MG63 (cell line): Measurements from ENCODE around the gene PFKP. TPM values are rescaled to one million over a fixed set of nuclear protein-coding genes. Genes with fewer than 3 reads are reported as not detected.

Experiments used
- DNase-seq: peaks from one replicate; pipeline ENCODE4 v3.0.0-alpha.2; 2020
- H3K27me3 ChIP-seq: fragments of 250-450 bp; sonication (Bioruptor Pico); 2 replicates; pipeline ENCODE4 v1.5.1; 2020; ENCODE audit warnings: mild to moderate bottlenecking, moderate library complexity
- H3K36me3 ChIP-seq: fragments of 250-450 bp; sonication (Bioruptor Pico); 2 replicates; pipeline ENCODE4 v1.5.1; 2020; ENCODE audit warnings: mild to moderate bottlenecking, moderate library complexity
- H3K4me3 ChIP-seq: fragments of 250-450 bp; sonication (Bioruptor Pico); 2 replicates; pipeline ENCODE4 v1.5.1; 2020; ENCODE audit warnings: mild to moderate bottlenecking, moderate library complexity
- H3K9me3 ChIP-seq: fragments of 250-450 bp; sonication (Bioruptor Pico); 2 replicates; pipeline ENCODE4 v1.5.1; 2020; ENCODE audit warnings: mild to moderate bottlenecking, moderate library complexity
- total RNA-seq: library from RNA; depleted of rRNA; stranded (reverse); fragments of >200 nt; shearing (Covaris generic); gene quantifications from 2 replicates; pipeline ENCODE4 v1.2.3, GENCODE V29; 2014; ENCODE audit warnings: low replicate concordance

PFKP gene
- total RNA-seq, 1 experiment from 2014 or later, result 183 TPM

DNA sequence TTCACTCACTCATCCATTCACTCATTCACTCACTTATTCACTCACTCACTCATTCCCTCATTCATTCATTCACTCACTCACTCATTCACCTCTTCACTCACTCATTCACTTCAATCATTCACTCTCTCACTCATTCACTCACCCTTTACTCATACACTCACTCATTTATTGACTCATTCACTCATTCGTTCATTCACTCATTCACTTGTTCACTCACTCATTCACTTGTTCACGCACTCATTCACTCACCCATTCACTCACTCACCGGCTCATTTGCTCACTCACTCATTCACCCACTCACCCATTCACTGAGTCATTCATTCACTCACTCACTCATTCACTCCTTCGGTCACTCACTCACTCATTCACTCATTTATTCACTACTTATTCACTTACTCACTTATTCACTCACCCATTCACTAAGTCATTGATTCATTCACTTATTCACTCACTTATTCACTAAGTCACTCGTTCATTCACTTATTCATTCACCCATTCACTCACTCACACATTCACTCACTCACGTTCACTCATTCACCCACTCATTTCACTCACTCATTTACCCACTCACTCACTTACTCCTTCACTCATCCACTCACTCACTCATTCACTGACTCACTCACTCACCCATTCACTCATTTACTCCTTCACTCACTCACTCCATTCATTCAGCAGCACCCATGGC lies 4.7 kb upstream of the PFKP start:
- DNase-seq, result no peak
- no peak overlapping the region for H3K4me3 ChIP-seq
- no peaks in the 10 kb centered on the region for H3K27me3 ChIP-seq
- H3K36me3 ChIP-seq, result no peaks in the 10 kb centered on the region
- H3K9me3 ChIP-seq, result no peaks in the 10 kb centered on the region

DNA sequence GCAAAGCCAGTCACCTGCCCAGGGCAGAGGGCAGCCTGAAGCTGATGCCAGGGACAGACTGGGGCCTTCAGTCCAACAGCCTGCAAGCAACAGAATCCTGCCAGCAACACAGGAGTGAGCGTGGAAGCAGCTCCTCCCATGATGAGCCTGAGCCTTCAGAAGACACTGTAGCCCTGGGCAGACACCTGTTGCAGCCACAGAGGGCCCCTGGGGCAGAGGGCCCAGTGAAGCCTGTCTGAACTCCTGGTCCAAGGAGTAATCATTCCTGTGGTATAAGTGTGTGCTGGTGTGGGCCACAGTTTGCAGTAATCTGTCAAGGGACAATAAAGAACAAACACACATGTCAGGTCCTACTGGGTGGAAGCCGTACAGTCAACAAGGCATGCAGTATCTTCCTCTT lies 2.9 kb upstream of the PFKP start:
- Histone ChIP-seq H3K27me3 (no peaks in the 10 kb centered on the region), H3K4me3 (no peak overlapping the region), H3K9me3 (no peaks in the 10 kb centered on the region), H3K36me3 (peaks cover 3% of the 10 kb centered on the region)
- no peak for DNase-seq

DNA sequence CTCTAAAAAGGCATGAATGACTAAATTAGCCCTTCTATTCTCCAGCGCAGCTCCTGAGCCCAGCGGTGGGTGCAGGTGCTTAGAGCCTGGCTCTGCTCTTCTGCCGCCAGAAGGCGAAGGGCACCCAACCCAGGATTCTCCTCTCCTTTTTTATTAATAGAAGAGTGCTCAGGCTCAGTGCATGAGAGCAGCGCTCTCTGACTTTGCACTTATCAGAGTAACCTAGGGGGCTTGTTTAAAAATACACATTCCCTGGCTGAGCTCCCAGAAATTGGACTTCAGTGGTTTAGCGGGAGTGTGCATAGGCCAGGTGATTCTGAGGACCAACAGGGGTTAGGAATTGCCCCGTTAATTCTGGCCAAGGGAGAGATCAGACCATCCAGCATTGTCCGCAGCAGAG lies 1.7 kb upstream of the PFKP start:
- DNase-seq, result no peak
- H3K9me3 ChIP-seq, result no peaks in the 10 kb centered on the region
- peaks cover 15% of the 10 kb centered on the region for H3K36me3 ChIP-seq
- no peak overlapping the region for H3K4me3 ChIP-seq
- H3K27me3 ChIP-seq, result no peaks in the 10 kb centered on the region

DNA sequence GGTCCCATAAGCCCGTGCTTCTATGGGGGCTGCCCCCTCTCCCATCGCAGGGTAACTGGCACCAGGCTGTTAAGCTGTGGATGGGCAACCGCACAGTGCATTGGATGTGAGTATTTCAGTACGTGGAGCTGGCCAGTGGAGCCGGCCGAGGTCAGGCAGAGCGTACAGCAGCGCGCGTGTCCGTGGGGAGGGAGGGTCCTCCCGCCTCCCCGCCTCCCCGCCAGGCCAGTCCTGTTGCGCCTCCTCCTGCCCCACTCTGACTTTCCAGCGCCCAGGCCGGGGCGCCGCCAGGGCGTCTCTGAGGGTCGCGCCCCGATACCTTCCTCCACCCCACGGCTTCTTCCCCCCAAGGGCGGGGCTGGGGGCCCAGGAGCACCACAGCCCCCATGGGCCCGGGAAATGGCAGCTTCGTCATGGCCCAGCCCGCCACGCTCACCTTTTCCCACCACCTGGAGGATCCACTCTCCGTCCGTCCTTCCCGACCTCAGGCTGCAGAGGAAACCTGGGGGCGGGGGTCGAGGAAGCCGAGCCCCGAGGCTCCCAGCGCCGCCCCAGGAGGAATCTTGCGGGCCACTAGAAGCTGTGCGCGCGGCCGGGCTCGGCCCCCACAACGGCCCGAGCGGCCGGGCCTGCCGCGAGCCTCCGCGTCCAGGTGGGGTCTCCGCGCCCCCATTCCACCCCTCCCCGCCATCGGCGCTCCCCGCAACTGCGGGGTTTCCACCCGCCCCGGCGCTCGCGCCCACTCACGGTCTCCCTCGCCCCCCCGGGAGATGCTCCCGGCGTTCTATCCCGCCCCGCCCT lies 831 bp upstream of the PFKP start:
- peaks cover 21% of the 10 kb centered on the region for H3K36me3 ChIP-seq
- H3K9me3 ChIP-seq, result no peaks in the 10 kb centered on the region
- peak overlapping the region; percentile 92 for H3K4me3 ChIP-seq
- no peaks in the 10 kb centered on the region for H3K27me3 ChIP-seq
- no peak for DNase-seq

DNA sequence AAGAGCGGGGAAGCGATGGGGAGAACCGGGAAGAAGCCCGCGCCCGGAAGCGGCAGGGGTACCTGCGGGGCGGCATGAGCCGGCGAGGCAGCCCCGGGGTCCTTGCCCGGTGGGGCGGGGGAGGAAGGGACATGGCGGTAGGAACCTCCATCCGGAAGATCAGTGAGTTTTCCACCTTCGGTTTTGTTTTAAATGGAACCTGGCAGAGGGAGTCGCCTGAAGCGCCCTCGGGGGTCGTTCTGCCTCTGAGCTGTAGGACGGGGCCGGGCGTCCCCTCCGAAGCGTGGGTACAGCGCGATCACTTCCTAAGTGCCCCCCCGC lies 471 bp downstream of the PFKP start:
- Histone ChIP-seq H3K4me3 (peak overlapping the region; percentile 92), H3K9me3 (no peaks in the 10 kb centered on the region), H3K36me3 (peaks cover 33% of the 10 kb centered on the region), H3K27me3 (no peaks in the 10 kb centered on the region)
- no peak for DNase-seq

DNA sequence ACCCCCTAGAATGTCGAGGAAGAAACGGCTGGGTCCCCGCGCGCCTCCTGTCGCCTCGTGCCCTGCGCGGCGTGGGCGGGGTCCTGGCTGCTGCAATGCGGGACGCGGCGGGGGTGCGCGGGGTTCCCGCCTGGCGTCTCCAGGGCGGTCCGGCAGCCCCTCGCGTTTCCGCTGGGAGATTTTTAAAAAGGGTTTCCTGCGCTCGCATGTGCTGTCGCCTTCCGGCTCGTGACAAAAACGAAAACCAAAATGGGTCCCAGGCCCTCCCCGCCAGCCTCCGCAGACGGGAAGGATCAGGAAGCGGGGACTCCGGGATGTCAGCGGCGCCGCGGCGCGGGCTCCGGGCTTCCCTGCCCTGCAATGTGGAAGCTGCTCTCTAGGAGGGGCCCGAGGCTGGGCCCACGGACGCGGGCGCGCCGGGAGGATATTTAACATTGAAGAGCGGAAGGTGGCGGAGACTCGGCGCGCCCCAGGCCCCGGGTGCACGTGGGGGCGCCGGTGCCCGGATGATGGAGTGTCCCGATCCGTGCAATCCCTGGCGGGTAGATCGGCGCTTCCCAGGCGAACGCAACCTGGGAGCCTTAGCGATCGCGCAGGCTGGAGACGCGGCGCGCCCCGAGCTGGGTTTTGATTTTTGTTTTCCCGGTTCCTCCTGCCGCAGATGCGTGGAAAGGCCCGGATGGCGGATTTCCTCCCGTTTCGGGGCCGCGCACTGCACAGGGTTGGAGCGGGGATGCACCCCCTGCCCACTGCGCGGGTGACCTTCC lies 1.0 kb downstream of the PFKP start:
- Histone ChIP-seq H3K9me3 (no peaks in the 10 kb centered on the region), H3K36me3 (peaks cover 34% of the 10 kb centered on the region), H3K27me3 (no peaks in the 10 kb centered on the region), H3K4me3 (peak overlapping the region; percentile 92)
- DNase-seq, result peak; percentile 65

DNA sequence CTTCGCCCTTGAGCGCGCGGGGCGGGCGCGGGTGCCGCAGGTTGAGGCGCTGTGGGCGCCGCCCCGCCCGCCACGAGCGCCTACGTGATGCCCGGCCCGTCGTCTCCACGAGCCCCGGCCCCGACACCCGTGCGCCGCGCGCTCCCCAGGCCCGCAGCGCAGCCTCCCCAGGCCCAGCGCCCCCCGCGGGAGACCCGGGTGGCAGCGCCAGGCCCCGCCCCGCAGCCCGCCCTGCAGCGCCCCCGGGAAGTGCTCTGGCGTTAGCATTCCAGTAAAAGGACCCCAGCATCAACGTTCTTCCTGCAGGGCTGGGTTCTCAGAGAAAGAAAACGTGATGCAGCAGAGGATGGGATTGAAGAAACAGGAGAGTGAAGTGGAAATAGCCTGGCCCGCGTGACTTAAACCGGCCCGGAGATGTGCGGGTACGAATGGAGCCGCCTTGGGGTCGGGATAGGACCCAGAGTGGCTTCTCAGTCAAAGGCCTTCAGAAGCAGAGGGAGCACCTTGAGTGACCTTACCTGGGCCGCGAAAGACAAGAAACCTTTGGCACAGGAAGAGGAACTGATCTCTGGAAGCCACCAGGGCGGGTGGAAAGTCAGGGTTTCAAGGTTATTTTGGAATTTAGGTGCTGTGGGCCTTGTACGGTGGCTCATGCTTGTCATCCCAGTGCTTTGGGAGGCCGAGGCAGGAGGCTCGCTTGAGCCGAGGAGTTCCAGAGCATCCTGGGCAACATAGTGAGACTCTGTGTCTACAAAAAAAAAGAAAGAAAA lies 1.8 kb downstream of the PFKP start:
- Histone ChIP-seq H3K4me3 (peak overlapping the region; percentile 92), H3K36me3 (peaks cover 38% of the 10 kb centered on the region), H3K9me3 (no peaks in the 10 kb centered on the region), H3K27me3 (no peaks in the 10 kb centered on the region)
- peak; percentile 33 for DNase-seq

DNA sequence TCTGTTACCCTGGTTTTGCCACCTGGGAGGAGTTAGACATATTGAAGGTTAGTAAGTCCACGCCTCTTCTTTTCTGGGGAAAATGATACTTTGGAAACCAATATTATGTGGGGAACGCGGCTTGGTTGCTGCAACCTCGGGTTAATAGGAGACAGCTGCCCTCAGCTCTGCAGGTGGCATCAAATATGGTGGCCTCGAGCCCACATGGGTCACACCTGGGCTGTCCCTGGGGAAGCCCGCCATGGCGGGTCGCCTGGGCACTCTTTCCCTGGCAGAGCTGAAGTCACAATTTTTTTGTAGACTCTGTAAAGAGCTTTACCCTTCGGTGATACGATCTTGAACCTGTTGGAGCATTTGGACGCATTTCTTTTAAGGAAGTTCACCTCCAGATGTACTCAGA lies 2.5 kb downstream of the PFKP start:
- Histone ChIP-seq H3K36me3 (peaks cover 38% of the 10 kb centered on the region), H3K4me3 (no peak overlapping the region), H3K9me3 (no peaks in the 10 kb centered on the region), H3K27me3 (no peaks in the 10 kb centered on the region)
- no peak for DNase-seq

DNA sequence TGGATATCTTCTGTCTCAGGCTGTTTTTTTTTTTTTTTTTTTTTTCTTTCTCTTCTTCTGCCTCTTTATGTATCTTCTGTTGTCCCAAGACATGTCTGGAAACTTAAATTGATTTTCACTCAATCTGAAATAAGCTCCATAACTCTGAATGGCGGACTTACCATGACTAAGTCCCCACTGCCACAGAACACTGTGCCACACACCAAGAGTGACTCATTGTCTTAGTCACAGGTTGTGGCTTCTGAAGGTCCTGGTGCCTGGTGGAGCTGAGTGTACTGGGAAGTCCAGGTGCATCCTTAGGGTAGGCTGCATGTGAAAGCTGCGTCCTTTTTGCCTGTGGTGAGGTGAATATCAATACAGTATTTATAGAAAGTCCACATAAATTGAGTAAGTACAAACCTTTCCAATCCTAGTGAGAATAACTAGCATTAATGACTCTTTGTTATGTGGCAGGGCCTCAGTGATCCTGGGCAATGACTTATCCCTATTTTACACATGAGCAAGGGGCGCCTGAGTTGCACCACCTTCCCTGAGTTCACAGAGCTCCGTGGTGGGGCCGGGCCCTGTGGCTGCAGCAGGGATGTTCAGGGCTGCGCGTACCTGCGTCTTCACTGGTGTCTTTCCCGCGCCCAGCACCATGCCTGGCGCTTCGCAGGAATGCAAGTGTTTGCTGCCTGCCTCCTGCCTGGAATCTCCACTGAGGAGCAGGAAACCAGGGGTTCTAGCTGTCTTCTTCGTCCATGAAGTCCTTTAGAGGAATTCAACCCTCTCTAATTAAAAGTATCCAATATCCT lies 4.3 kb downstream of the PFKP start:
- H3K4me3 ChIP-seq, result no peak overlapping the region
- H3K27me3 ChIP-seq, result no peaks in the 10 kb centered on the region
- peaks cover 38% of the 10 kb centered on the region for H3K36me3 ChIP-seq
- H3K9me3 ChIP-seq, result no peaks in the 10 kb centered on the region
- DNase-seq, result no peak

DNA sequence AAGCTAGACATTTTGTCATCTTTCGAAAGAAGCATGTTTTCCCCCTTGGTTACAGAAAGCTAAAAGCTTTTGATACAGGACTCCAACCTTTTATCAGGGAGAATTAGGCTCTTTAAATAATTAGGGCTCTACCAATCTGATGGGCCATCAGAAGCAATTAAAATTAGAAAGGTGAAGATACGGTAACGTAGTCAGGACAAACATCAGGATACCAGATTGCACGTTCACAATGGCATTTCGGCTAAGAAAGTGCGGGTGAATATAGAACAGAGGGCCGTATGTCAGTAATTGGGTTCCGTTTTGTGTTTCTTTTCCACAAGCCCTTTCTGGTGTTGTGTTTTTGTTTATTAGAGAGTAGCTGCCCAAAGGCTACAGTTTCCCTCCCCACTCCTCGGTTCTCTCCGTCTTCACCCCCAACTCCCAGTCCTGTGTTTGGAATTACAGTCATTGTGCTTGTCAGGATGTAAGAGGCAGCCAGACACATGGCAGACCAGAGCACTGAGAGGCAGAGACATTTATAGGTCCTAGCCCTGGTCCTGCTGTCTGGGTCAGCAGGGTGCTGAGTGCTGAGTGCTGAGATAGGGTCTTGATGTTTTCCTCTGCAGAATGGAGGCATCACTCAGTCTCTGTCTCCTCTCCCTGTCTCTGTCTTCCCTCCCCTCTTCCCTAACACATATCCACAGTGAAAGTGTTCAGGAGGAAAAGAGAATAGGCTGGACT lies 5.5 kb downstream of the PFKP start:
- DNase-seq, result no peak
- no peaks in the 10 kb centered on the region for H3K9me3 ChIP-seq
- no peaks in the 10 kb centered on the region for H3K27me3 ChIP-seq
- H3K4me3 ChIP-seq, result no peak overlapping the region
- peaks cover 40% of the 10 kb centered on the region for H3K36me3 ChIP-seq

DNA sequence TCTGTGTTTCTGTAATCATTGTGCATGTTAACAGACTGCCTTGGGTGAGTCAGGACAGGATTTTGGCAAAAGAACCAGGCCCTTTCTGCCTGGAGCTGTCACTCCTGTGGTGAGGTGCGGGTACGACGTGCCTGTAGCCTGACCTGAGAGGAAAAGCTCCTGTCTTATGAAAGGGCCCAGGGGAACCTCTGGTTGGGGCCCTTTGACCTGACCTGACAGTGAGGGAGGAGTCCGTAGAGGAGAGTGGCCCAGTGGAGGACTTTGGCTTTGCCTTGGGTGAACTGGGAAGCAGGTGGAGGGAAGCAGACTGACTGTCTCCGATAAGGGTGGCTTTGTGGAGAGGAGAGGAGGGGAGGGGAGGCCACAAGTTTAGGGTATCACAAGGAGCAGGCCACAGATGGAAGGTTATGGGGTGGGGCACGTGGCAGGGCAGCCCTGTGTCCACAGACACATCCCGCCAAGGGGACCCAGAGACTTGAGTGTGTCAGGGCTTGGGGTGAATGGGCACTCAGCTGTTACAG lies 6.9 kb downstream of the PFKP start:
- Histone ChIP-seq H3K36me3 (peaks cover 39% of the 10 kb centered on the region), H3K27me3 (no peaks in the 10 kb centered on the region), H3K4me3 (no peak overlapping the region), H3K9me3 (no peaks in the 10 kb centered on the region)
- peak; percentile 48 for DNase-seq

DNA sequence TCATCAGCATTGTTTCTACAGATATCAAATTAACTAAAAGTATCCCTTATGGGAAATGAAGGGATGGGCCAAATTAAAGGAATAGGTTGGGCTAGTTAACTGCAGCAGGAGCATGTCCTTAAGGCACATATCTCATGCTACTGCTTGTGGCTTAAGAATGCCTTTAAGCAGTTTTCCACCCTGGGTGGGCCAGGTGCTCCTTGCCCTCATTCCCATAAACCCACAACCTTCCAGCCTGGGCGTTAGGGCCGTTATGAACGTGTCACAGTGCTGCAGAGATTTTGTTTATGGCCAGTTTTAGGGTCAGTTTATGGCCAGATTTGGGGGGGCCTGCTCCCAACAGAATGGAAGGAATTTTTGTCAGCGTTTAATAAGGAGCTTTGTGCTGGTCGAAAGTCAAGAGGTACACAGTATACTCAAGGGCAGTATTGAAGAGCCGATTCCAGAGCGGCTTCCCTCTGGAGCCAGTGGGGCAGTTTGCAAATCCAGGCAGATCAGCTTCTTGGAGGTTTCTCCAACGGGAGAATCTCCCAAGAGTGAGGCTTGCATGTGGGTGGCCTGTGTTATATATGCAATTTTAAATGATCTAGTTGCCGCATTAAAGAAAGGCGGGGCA lies 7.7 kb downstream of the PFKP start:
- Histone ChIP-seq H3K9me3 (no peaks in the 10 kb centered on the region), H3K4me3 (no peak overlapping the region), H3K27me3 (no peaks in the 10 kb centered on the region), H3K36me3 (peaks cover 30% of the 10 kb centered on the region)
- no peak for DNase-seq

DNA sequence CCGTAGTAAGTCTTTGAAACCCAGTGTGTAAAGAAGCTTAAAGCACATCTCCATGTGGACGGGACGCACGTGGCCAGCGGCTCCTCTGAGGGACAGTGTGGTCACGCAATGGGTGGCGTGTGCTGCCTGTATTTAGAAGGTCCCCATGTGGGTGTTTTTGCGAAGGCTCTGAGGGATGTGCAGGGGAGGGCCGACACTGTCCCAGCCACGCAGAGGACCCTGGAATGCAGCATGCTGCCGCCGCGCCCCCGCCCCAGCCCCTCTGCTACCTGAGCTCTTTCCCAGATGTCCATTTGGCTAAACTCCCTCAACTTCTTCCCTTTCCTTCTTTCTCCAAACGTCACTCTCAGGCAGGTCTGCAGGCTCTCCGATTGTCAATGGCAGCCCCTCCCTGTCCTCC lies 8.8 kb downstream of the PFKP start:
- Histone ChIP-seq H3K9me3 (no peaks in the 10 kb centered on the region), H3K27me3 (no peaks in the 10 kb centered on the region), H3K4me3 (no peak overlapping the region), H3K36me3 (peaks cover 22% of the 10 kb centered on the region)
- no peak for DNase-seq

DNA sequence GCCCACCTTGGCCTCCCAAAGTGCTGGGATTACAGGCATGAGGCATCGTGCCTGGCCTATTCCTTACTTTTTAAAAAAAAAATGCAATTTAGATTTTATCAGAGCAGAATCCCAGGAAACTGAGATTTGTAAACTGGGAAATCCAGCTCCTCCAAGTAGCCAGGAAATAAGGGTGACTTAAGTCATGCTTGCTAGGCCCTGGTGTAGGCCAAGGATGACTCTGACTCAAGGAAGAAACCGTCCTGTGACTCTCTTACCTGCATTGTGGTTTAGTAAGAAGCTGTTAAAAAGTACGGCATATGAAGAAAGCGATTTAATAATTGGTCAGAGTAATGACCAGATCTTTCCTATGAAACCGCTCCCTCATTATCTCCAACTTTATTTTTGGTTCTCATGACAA lies 10.2 kb downstream of the PFKP start:
- Histone ChIP-seq H3K9me3 (no peaks in the 10 kb centered on the region), H3K36me3 (peaks cover 19% of the 10 kb centered on the region), H3K27me3 (no peaks in the 10 kb centered on the region), H3K4me3 (no peak overlapping the region)
- no peak for DNase-seq

DNA sequence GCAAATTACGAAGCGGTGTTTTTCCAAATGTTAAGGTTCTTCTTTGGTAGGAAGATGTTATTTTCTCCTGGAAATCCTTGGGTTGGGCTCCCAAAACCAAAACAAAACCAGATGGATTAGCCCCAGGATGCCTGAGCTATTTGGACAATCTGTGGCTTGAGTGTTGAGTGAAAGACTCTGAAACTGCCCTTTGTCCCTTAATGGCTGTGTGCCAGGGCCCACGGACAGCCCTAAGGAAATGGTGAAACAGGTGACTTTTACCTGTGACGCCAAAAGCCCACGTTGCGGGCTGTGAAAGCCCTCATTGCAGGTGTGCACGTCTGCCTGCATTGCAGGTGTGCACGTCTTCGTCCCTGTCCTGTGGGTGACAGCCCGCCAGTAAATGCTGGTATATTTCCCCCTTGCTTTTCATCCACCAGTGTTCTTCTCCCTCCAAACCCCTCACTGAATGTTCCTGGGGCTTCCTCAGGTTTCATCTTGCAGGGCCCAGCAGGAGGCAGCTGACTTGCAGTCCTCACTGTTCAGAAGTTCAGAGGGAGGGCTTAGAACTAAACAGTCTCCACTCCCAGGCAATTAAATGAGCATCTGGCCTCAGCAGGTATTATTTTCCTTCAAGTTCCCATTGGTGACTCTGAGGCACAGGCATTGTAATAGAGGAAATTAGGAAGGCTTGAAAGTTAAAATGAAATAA lies 10.7 kb downstream of the PFKP start:
- Histone ChIP-seq H3K9me3 (no peaks in the 10 kb centered on the region), H3K4me3 (no peak overlapping the region), H3K36me3 (peaks cover 21% of the 10 kb centered on the region), H3K27me3 (no peaks in the 10 kb centered on the region)
- DNase-seq, result no peak
